HG02870 (cell line): Measurements from ENCODE around the gene GNAO1.

Experiments
- ATAC-seq: cut with Tn5 transposase; IDR thresholded peaks from one replicate; pipeline ENCODE4 v1.9.1; 2021; ENCODE audit warnings: mild to moderate bottlenecking, moderate library complexity; ENCODE audit not compliant: unreplicated experiment

GNAO1 gene

GRCh38 chr16:56306690-56307533 is 115.6 kb downstream of the GNAO1 start:
- ATAC-seq, result no peak

GRCh38 chr16:56307534-56307873 is 116.2 kb downstream of the GNAO1 start:
- no peak for ATAC-seq

DNA sequence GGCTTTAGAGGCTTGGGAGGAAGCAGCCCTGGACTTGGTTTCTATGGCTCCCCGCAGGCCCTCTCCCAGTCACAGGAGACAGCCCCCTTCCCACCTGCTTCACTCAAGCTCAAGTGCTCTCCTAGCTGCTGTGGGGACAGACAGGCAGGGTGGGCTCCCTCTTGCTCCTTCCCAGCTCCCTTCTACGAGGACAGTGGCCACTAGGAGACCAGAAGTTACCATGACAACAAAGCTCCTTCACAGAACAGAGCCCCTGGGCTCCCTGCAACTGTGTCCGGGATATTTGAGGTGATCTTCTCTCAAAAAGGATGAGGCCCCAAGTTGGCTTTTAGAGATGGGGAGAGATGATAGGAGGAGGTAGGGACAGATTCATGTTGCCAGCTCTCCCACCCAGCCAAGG is 117.7 kb downstream of the GNAO1 start:
- ATAC-seq, result no peak

DNA sequence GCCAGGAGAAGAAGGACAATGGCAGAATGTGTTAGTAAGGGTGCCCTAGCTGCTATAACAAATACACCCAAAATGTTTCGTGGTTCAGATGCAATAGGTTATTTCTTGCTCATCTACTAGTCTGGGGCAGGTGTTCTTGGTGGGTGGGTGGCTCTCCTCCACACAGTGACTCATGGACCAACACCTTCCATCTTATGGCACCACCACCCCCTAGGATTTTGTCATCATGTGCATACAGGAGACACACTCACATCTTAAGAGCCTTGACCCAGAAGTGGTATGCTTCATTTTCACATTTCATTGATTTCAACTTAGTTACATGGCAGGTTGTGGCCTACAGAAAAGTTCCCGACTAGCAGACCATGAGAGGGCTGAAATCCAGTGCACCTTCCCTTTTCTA is 119.4 kb downstream of the GNAO1 start:
- no peak for ATAC-seq

DNA sequence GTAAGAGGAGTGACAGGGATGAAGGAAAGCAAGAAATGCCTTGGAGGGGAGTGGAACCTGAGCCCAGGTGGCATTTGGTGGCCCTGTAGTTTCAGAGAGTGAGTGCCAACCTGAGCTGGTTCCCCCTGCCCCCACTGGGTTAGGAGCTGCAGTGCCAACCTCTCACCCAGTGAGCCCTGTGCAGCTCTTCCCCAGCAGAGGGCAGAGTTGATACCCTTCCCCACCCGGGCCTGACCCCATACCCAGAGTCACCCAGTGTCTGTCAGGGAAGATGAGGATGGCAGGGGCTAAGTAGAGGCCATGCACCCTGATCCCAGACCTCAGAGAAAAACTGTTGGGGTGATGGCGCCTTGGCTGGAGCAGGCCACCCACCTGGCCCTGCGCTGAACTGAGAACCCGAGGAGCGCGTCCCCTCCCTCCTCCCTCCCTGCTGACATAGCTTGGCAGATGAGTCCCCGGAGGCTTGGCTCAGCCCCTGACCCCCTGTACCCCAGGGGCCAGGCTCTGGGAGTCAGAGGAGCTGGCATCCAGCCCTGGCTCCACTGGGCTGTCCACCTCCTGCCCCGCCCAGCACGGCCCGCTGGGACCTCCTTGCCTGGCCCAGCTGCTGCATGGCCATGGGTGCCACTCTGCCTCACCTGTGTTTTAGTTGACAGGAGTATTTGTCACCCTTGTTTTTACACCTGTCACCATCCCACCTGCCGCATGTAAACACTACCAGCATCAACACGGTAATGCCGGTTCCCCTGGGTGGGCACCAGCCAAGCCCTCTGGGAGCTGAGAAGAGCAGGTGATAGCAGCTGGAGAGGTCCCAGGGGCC is 120.1 kb downstream of the GNAO1 start:
- no peak for ATAC-seq

DNA sequence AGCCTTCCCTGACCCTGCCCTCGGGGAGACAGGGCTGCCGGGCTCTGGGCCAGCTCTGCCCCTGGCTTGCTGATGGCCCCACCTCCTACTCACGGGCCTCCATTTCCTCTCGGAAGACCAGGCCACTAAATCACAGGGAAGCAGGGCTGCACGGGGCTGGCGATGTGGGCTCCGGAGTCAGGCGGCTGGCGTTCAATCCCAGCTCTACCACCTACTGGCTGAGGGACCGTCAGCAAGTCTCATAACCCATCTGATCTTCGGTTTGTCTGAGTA is 120.7 kb downstream of the GNAO1 start:
- no peak for ATAC-seq

- no peak for ATAC-seq
Measured at GRCh38 chr16:56312556-56312955, 121.3 kb downstream of the GNAO1 start.

GRCh38 chr16:56314244-56314850 is 123.1 kb downstream of the GNAO1 start:
- no peak for ATAC-seq

DNA sequence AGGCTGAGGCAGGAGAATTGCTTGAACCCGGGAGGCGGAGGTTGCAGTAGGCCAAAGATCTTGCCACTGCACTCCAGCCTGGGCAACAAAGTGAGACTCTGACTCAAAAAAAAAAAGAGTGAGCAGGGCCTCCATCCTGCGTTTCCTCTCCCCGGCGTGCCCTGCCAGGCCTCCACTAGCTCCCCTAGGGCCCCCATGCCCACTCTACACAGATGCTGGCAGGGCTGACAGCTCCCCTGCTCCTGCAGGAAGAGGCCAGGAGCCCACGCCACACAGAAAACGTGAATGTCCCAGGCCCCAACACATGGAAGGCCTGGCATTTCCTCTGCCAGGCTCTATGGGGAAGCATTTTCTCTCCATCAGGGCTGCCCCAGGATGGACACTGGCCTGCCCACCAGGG is 124.7 kb downstream of the GNAO1 start:
- no peak for ATAC-seq

- ATAC-seq, result no peak
Measured at GRCh38 chr16:56316545-56316944, 125.3 kb downstream of the GNAO1 start.

DNA sequence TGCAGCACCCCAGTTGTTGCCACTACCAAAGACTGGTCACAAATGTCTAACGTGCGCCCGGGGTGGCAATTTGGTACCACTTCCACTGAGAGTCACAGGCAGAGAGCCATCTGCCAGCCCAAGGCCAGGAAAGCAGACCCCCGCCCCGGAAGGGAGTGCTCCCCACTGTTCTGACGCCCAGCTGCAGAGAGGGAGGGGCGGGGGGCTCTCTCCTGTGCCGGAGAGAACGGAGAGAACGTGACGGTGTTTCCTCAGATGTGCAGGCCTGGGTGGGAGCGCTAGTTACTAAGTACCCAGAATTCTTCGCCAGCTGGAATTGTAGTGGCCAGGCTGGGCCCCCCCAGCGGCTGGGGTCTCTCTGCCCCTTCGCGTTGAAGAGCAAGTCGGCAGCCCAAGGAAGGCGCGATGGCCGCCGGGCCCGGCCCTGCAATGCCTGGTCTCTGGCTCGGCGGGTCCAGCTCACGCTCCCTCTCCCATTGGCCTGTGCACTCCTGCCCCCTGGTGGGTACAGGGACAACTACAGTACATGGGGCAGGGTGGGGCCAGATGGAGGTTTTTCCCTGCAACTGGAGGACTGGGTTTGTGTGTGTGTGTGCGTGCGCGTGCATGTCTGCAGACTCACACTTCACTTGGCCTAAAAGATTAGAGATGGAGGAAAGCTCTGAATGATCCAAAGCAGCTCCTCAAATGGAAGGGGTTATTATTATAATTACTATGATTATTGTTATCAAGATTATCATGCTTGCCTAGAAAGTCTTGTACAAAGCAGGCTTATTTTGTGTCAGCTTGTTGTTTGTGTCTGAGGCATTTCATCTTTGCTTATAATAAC is 126.9 kb downstream of the GNAO1 start:
- peak; percentile 98 for ATAC-seq

DNA sequence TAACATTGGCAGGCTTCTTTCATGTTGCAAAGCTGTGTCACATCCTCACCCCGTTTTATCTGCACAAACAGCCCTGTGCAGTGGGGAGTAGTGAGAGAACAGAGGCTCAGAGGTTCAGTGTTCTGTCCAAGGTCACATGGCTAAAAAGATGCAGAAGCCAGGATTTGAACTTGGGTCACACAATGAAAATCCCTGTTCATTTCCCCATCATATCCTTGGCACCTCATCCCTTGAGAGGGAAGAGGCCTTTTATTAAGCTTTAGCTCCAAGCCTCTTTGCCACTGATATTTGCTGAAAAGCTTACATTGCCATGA is 127.5 kb downstream of the GNAO1 start:
- no peak for ATAC-seq

- ATAC-seq, result no peak
Measured at GRCh38 chr16:56319376-56319775, 128.1 kb downstream of the GNAO1 start.

GRCh38 chr16:56320056-56320455 is 128.8 kb downstream of the GNAO1 start:
- no peak for ATAC-seq

GRCh38 chr16:56320811-56321558 is 129.7 kb downstream of the GNAO1 start:
- ATAC-seq, result no peak

GRCh38 chr16:56321571-56321970 is 130.3 kb downstream of the GNAO1 start:
- no peak for ATAC-seq

DNA sequence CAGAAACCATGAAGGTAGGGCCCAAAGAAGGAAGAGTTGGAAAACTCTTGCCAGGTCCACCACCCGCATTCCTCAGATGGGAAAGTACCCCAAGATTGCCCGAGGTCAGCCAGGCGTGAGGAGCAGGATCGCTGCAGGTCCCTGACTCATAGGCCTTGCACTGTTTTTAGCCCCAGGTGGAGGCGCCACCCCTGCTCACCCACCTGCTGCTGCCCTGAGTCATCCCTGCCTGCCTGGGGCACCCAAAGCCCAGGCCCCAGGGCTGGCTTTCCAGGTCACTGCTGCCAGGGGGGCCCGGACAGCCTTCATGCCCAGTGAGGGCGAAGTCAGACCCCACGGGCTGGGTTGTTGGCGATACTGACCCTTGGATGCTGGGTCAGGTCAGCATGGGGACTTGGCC is 133.1 kb downstream of the GNAO1 start:
- no peak for ATAC-seq

GRCh38 chr16:56325956-56326355 is 134.7 kb downstream of the GNAO1 start:
- no peak for ATAC-seq

GRCh38 chr16:56327071-56327928 is 136.0 kb downstream of the GNAO1 start:
- no peak for ATAC-seq

DNA sequence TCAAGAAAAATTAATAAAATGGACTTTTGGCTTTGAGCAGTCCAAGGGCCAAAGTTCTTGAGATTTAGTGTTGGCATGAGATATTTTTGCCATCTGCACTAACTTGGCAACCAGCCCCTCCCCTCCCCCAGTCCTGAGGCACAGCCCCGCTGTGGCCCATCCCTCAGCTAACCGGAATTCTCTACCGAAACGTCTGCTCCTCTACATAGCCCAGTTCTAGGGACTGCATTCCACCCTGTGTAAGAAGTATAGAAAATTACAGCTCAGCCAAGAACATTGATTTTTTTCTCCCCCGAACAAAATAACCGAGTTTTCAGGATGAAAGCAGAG is 136.6 kb downstream of the GNAO1 start:
- ATAC-seq, result no peak
